GM18507 (cell line): ENCODE results near the gene SH2D1A.
"Not testable (repeated sequence)": the region's sequence is repeated elsewhere in the genome, so short reads cannot be mapped to it uniquely, and the experiment has no call there.

Experiments
- DNase-seq: peaks from one replicate; pipeline ENCODE4 v3.0.0; 2011; ENCODE audit warnings: low read depth; ENCODE audit not compliant: insufficient read length; ENCODE audit errors: extremely low spot score
- FAIRE-seq: peaks from 2 replicates; lab custom pipeline; 2011; peaks lifted over from hg19 to GRCh38; lab: Jason Lieb, UNC

The SH2D1A gene

DNA sequence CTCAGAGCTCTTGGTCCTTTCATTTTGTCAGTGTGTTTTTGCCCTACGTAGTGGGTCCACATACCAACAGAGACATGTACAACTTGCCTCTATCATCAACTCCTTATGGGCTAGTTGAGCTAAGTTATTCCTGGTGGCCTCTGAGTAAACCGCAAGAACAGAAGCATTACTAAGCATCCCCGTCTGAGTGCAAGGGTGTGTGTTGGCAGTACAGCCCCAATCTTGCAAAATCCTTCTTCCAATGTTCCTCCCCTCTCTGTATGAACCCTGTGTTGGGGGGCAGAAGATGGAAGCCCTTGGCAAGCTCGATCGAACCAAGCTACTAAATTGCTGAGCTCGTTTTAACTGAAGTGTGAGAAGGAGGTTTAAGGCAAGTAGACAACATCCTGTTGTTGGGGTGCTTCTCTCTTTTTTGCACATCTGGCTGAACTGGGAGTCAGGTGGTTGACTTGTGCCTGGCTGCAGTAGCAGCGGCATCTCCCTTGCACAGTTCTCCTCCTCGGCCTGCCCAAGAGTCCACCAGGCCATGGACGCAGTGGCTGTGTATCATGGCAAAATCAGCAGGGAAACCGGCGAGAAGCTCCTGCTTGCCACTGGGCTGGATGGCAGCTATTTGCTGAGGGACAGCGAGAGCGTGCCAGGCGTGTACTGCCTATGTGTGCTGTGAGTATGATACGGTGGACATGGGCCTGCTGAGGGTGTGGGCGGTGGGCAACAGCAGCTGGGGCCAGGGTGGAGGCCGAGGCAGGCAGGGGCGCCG, at the start of gene SH2D1A:
SH2D1A (plus strand) TSS at position 447 of the 760 bp plus-strand sequence; CDS start at position 527, 80 bp downstream.
- no peak for DNase-seq
- peak; percentile 71 for FAIRE-seq

DNA sequence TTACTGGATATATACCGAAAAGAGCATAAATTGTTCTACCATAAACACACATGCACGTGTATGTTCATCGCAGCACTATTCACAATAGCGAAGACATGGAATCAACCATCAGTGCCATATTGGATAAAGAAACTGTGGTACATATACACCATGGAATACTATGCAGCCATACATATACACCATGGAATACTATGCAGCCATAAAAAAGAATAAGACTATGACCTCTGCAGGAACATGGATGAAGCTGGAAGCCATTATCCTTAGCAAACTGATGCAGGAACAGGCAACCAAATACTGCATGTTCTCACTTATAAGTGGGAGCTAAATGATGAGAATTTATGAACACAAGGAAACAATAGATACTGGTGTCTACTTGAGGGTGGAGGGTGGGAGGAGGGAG, 47.0 kb upstream of the SH2D1A start:
- FAIRE-seq, result peak; percentile 26
- DNase-seq, result not testable (repeated sequence)

DNA sequence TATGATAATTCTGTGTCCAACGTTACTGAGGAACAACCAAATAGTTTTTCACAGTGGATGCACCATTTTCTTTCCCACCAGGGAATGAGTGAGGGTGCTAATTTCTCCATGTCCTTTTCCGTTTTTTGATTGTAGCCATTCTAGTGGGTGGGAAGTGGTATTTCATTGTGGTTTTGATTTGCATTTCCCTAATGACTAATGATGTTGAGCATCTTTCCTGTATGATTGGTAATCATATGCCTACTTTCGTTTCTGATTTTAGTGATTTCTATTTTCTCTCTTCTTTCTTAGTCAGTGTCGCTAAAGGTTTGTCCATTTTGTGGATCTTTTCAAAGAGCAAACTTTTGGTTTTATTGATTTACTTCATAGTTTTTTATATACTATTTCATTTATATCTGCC, 46.0 kb upstream of the SH2D1A start:
- DNase-seq (no peak), FAIRE-seq (peak; percentile 63)

DNA sequence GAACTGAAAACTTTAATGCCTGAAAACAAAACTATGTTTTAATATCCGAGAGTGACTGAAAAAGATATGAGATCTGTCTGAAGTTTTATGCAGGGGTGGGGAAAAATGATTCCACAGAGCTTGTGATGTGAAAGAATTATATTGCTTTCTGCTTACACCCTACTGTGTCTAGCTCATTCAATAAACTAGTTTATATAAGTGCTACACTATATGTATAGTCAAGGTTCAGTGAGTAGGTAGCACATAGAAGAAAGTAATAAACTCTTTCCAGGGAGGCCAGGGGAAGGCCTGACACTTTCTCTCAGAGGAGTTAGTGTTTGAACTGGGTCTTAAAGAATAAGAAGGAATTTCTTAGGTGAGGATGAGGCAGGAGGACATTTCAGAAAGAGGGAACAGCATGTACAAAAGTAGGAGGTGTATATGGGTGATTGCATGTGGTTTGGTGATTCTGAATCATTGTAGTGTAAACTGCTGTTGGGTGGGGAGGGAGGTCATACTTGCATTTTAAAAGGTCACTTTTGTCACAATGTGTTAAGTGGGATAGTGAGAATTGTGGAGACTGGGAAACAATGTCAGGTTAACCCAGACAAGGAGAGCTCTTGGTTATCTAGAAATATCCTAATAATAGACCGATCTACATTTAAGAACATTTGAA, 39.0 kb upstream of the SH2D1A start:
- no peak for DNase-seq
- peak; percentile 18 for FAIRE-seq

DNA sequence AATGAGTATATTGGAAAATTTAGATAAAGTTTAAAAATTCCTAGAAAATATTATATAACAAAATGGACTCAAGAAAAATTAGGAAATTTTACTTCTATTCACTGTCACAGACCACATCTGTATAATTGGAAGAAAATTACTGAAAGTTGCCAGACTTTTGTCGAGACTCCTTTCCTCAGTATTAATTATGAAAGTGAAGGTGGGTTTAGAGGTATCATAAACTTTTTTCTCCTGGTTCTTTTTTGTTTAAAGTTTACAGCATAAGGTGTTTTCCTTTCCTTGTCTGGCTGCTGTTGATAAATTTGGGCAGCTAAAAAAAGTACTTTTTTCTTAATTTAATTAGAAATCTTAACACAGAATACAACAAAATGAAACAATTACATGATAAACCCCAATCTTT, 20.6 kb upstream of the SH2D1A start:
- no peak for FAIRE-seq
- DNase-seq, result no peak

- no peak for FAIRE-seq
- no peak for DNase-seq
Observed at GRCh38 chrX:124328765-124329164, 17.6 kb upstream of the SH2D1A start.

DNA sequence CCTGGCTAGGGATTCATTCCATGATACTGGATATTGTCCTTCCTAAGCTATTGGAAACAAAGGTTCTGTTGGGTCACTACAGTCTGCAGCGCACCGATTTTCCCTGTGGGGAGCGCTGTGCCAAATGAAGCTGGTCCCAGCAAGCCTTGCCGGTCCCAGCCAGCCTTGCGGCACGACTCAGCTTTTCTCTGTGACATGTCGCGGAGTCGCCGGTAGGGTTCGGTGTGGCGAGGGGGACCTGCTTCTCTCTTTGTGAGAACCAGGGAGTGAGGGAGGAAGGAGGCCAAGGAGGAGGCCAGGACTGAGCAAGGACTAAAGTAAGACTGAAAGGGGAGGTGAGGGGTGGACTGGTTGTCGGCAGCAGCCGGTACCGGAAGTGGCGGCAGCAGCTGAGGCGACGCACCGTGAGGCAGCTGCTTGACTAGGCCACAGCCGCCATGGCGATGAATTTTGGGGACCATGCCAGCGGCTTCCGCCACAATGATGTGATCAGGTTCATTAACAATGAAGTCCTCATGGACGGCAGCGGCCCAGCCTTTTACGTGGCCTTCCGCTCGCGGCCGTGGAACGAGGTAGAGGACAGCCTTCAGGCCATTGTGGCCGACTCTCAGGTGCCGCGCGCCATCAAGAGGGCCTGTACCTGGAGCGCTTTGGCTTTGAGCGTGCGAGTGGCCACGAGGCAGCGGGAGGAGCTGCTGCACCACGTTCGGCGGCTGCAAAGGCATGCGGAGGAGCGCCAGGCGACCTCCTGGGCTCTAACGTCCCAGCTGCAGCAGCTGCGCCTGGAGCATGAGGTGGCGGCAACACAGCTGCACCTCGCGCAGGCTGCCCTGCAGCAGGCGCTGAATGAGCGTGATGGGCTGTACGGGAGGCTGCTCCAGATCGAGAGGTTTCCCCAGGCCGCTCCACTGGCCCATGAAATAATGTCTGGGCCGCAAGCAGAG, 13.6 kb upstream of the SH2D1A start, which contains the start of gene TEX13D:
TEX13D (plus strand) TSS at position 180 of the 944 bp plus-strand sequence; CDS start at position 438, 258 bp downstream.
- no peak for DNase-seq
- no peak for FAIRE-seq

GRCh38 chrX:124333862-124334261, 12.5 kb upstream of the SH2D1A start:
- DNase-seq, result no peak
- no peak for FAIRE-seq

DNA sequence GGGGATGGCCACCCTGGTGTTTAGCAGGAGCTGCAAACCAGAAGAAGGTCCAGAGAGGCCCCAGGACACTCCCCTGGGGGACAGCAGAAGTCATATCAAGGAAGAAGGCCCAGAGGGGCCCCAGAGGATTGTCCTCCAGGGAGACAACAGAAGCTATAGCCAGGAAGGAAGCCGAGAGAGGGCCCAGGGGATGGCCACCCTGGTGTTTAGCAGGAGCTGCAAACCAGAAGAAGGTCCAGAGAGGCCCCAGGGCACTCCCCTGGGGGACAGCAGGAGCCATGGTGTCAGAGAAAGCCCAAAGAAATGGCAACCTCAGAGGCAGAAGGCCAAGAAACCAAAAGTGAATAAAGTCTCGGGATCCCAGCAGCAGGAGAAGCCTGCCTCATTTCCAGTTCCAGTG, 11.8 kb upstream of the SH2D1A start:
- not testable (repeated sequence) for FAIRE-seq, DNase-seq

- FAIRE-seq (peak; percentile 73), DNase-seq (no peak)
Observed at GRCh38 chrX:124335598-124335997, 10.8 kb upstream of the SH2D1A start.

DNA sequence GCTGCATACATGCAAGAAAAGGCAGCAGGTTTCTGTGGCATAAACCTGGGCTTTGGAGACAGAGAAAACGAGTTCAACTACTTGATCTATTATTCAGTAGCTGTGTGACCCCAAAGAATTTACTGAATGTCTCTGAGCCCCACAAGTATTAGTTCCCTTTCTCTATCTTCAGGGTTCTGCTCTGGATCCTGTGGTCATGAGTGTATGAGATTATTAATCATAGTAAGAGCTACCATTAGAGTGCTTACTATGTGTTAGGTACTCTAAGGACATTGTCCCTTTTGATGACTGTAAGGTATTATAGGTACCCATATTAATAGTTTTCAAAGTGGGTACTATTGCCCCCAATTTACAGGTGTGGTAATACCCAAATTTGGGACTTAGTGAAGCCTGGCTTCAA, 8.4 kb upstream of the SH2D1A start:
- FAIRE-seq (no peak), DNase-seq (no peak)

DNA sequence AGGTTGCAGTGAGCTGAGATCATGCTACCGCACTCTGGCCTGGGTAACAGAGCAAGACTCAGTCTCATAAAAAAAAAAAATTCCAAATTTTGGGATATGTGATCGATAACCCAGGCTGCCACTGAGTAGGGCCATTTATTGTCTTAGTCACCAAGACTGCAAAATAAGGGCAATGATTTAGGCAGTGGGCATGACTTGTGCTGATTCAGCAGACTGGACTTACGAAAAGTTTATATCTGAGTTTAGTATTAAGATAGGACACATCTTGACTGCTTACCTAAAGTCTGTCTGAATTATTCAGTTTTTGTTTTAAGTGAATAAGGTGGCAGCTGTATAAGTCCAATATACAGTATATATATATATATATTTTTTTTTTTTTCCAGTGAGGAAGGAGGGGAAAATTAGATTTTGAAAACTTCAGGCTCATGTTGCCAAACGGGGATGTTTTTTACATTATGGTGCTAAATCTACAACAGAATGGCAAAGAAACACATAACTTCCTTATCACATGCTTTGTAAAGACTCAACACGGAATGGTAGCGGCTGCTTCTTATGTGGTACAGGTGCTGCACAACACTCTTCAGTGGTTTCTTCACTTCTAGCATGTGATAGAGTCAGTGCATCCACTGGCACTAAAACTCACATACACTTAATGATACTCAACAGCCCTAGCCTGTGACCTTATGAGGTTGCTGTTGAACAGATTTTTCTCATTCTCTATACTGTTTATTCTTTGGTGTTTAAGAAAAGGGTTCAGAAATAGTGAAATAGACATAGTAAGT, 7.4 kb upstream of the SH2D1A start:
- FAIRE-seq, result peak; percentile 59
- no peak for DNase-seq

DNA sequence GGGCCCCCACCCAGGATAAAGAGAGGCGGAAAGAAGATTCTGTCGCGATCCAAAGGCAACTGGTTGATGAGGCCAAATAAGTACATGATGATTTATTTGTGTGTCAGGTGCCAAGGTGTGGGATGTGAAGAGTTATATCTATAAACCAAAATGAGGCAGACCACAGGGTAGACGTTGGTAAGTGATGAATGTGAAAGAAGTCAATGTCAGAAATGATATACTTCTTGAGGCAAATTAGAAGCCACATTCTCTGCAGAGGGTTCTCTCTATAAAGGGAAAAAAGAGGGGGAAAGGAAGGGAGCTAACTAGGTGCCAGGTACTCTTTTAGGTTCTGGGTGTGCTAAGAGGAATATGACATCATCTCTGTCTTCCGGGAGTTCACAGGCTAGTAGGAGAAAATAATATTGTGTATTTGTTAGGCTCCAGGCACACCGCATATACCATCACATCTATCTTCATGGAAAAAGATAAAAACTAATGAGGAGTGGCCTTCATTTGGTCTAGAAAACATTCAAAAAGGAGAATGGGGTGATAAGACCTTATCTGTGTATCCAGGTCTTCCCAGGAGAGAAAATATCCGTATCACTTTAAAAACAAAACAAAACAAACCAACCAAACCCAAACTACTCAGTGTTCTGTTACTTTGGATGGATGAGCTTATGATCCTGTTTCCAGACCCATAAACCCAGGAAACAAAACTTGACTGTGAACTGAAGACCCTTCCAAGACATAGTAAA, 4.8 kb upstream of the SH2D1A start:
- DNase-seq (no peak), FAIRE-seq (no peak)

DNA sequence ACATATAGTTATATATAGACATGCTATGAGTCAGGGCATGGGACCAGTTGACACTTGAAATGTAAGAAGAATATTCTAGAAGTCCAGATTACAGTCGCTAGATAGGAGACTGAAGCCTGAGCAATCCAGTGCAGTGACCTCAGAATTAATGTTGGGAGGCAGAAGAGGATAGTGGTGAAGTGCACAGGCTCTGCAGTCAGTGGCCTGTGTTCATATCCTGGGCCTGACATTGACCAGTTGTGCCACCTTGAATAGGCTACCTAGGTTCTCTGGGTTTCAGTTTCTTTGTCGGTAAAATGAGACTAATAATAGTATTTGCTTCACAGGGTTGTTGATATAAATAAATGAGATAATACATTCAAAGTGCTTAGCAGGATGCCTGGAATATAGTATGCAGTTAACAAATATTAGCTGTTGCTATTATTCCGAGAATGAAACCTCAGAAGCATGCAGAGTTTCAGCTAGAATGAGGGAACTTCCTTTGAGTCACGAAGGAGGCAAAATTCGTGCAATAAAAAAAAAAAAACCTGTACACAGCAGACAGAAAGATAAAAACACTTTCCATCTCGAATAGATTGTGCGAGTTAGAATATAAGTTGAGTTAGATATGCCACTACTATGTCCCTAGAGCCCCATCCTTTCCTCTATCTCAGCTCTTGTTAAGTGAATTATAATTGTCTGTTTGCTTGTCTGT, 4.0 kb upstream of the SH2D1A start:
- DNase-seq (no peak), FAIRE-seq (no peak)

GRCh38 chrX:124343016-124343415, 3.3 kb upstream of the SH2D1A start:
- FAIRE-seq, result peak; percentile 73
- DNase-seq, result no peak

DNA sequence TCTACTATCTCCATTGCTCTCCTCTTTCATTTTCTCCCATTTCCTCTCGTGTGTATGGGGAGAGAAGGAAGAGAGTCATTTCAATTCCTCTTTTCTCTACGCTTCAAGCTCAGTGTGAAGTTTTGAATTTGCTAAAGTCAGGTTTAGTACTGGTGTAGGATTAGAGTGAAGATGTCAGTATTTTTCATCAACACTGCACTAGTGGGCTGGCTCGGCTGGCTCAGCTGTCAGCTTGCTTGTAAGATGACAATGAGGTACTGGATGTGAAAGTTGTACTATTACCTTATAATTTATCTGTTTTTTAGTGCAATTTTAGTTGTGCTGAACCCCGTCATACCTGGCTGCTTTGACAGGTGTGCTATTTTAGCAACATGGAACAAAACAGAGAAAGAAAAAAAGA, 2.1 kb upstream of the SH2D1A start:
- DNase-seq, result no peak
- peak; percentile 89 for FAIRE-seq

- DNase-seq (no peak), FAIRE-seq (no peak)
Observed at GRCh38 chrX:124346877-124347241, 496 bp downstream of the SH2D1A start.

GRCh38 chrX:124347242-124347641, 879 bp downstream of the SH2D1A start:
- FAIRE-seq (no peak), DNase-seq (no peak)
